NB4 (cell line): ENCODE results near the gene UBE2C.
A peak's percentile ranks its signal among the peaks of the same experiment; 100 is the strongest.
"Not testable (repeated sequence)": the region's sequence is repeated elsewhere in the genome, so short reads cannot be mapped to it uniquely, and the experiment has no call there.

Experiments used
- DNase-seq: peaks from one replicate; pipeline ENCODE4 v3.0.0; 2010; ENCODE audit warnings: low read depth
- H3K4me3 ChIP-seq: one replicate; pipeline ENCODE4 v1.5.1; 2011; ENCODE audit warnings: mild to moderate bottlenecking, low read depth, low read length, moderate library complexity
- MYC ChIP-seq: IDR thresholded peaks from 2 replicates; pipeline ENCODE4 v1.6.1; 2011; ENCODE audit warnings: low read depth, low read length
- POLR2A ChIP-seq: IDR thresholded peaks from 2 replicates; pipeline ENCODE4 v1.6.1; 2011; ENCODE audit warnings: mild to moderate bottlenecking; ENCODE audit not compliant: insufficient read length; ENCODE audit errors: extremely low read depth
- TF ChIP-seq, protein P1 (sequence below): IDR thresholded peaks from one replicate; pipeline ENCODE4 v1.5.1; 2012; ENCODE audit warnings: low read depth, low read length
- TF ChIP-seq, protein P2 (sequence below): IDR thresholded peaks from 2 replicates; pipeline ENCODE4 v1.6.1; 2011; ENCODE audit warnings: low read depth, low read length

Gene UBE2C

DNA sequence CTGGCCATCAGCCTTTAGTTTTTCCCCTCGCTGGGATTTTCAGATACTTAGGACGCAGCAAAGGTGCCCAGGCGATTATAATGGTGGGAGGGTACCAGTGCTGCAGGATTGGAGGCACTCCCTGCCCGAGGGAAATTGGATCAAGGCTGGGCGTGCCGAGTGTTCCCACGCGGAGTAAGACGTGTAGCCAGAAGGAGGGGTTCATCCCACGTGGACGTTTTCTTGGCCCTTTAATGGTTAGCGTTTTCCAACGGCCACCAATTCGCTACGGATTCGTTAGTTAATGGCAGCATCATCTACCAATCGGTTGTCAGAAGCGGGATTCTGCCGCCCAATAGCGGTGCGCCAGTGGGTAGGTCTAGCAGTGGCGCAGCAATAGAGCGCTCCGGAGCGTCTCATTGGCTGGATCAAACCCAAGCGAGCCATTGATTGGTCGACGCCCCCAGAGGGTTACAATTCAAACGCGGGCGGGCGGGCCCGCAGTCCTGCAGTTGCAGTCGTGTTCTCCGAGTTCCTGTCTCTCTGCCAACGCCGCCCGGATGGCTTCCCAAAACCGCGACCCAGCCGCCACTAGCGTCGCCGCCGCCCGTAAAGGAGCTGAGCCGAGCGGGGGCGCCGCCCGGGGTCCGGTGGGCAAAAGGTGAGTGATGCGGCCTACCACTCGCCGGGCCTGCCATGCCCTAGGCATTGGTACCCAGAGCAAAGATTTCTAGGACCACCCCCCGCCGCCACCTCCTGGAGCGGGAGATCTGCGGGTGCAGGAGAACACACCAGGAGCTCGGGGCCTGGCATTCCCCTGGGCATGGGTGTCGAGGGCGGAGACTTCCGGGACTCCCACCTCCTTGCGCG lies at the start of gene UBE2C:
Gene UBE2C, plus strand, starts transcription at position 488 of the 849 bp plus-strand sequence. Its CDS starts 52 bp downstream, at position 540.
- TF ChIP-seq, protein P1, sequence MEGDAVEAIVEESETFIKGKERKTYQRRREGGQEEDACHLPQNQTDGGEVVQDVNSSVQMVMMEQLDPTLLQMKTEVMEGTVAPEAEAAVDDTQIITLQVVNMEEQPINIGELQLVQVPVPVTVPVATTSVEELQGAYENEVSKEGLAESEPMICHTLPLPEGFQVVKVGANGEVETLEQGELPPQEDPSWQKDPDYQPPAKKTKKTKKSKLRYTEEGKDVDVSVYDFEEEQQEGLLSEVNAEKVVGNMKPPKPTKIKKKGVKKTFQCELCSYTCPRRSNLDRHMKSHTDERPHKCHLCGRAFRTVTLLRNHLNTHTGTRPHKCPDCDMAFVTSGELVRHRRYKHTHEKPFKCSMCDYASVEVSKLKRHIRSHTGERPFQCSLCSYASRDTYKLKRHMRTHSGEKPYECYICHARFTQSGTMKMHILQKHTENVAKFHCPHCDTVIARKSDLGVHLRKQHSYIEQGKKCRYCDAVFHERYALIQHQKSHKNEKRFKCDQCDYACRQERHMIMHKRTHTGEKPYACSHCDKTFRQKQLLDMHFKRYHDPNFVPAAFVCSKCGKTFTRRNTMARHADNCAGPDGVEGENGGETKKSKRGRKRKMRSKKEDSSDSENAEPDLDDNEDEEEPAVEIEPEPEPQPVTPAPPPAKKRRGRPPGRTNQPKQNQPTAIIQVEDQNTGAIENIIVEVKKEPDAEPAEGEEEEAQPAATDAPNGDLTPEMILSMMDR = no peak
- TF ChIP-seq MYC = peak; percentile 36; the same call in 1 of the 2 replicates
- TF ChIP-seq, protein P2, sequence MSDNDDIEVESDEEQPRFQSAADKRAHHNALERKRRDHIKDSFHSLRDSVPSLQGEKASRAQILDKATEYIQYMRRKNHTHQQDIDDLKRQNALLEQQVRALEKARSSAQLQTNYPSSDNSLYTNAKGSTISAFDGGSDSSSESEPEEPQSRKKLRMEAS = peak; percentile 78
- TF ChIP-seq POLR2A = no peak
- H3K4me3 ChIP-seq = peak within 1 kb of the TSS; percentile 49
- peak; percentile 67 for DNase-seq

DNA sequence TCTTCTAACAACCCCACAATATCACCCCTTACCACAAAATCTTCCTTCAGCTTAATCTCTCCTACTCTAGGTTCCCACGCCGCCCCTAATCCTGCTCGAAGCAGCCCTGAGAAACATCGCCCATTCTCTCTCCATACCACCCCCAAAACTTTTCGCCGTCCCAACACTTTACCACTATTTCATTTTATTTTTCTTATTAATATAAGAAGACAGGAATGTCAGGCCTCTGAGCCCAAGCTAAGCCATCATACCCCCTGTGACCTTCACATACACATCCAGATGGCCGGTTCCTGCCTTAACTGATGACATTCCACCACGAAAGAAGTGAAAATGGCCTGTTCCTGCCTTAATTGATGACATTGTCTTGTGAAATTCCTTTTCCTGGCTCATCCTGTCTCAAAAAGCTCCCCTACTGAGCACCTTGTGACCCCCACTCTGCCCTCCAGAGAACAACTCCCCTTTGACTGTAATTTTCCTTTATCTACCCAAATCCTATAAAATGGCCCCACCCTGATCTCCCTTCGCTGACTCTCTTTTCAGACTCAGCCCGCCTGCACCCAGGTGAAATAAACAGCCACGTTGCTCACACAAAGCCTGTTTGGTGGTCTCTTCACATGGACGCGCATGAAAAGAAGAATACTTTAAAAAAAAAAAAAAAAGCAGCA lies 47.7 kb upstream of the UBE2C start:
- H3K4me3 ChIP-seq, DNase-seq: not testable (repeated sequence)

DNA sequence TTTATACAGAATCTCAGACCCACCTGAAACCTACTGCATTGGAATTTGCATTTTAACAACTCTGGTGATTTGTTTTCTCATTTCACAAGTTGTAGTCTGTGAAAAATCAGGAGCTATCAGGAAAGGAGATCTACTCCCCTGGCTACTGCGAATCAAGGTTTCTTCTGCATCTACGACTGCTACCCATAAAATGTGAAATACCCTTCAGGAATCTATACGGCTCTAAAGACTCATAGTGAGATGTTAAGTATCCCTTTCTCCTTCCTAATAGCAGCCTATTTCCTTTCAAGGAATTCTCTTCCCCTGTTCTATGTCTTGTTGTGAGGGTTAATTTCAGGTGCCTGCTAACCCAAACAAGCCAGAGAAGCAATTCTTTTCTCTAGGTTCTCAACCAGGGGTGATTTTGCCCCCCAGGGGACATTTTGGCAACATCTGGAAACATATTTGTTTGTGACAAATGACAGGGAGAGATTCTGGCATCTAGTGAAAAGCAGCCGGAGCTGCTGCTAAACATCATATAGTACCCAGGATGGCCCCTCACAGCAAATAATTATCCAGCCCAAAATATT lies 47.1 kb upstream of the UBE2C start:
- TF ChIP-seq MYC = no peak
- TF ChIP-seq, protein P2 = no peak
- no peak for TF ChIP-seq POLR2A
- TF ChIP-seq, protein P1 = no peak
- H3K4me3 ChIP-seq = no peak overlapping the region
- no peak for DNase-seq

DNA sequence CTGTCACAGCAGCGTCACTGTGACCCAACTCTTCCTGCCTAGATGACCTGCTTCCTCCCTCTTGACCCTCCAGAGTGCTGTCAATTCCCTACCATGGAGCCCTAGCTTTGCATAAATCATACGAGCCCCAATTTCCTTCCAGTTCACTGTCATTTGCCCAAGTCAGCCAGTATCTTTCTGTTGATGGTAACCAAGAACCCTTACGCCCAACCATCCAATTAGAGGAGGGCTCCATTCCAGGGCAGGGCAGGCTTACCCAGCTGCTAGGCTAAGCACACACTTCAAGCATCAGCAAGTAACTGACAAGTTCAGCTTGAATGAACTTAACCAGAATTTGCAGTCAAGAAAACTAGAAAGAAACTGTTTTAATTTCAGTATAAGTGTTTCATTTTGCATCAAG lies 46.5 kb upstream of the UBE2C start:
- DNase-seq = no peak
- TF ChIP-seq, protein P2 = no peak
- TF ChIP-seq, protein P1 = no peak
- TF ChIP-seq POLR2A = no peak
- TF ChIP-seq MYC = no peak
- no peak overlapping the region for H3K4me3 ChIP-seq

DNA sequence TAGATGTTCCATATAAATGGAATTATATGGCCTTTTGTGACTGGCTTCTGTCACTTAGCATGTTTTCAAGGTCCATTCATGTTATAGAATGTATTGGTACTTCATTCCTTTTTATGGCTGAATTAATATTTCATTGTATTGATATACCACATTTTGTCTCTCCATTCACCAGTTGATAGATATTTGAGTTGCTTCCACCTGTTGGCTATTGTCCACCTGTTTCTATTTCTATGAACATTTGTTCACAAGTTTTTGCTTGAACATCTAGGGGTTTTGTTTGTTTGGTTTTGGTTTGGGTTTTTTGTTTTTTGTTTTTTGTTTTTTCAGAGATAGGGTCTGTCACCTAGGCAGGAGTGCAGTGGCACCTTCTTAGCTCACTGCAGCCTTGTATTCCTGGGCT lies 44.0 kb upstream of the UBE2C start:
- DNase-seq = no peak
- TF ChIP-seq, protein P2 = no peak
- TF ChIP-seq POLR2A = no peak
- TF ChIP-seq, protein P1 = no peak
- TF ChIP-seq MYC = no peak
- no peak overlapping the region for H3K4me3 ChIP-seq

DNA sequence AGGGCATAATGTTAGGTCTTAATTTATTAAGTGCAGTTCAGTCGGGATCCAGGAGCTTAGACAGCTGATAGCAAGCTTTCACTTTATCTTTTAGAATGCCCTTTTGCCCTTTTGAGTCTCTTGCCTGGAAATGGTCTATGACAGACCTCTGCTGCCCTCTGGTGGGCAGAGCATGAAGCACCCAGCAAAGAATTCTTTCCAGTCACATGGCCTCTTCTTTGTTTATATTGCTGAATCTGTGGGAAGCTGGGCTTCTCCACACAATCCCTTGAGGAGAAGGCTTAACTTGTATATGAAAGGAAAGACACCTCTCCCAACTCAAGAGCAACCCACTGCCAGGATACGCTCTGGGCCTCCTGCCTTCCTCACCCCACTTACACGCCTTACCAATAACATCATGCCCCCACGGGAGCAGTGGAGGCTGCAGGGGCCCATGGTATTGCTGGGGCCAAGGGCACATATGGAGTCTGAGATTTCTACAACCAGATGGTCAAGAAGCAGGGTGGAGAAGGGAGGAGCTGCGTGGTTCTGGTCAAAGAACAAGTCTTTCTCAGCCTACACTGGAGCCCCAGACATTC lies 41.2 kb upstream of the UBE2C start:
- TF ChIP-seq, protein P2 = peak; percentile 92
- TF ChIP-seq MYC = peak; percentile 88
- TF ChIP-seq, protein P1 = peak; percentile 96
- no peak for TF ChIP-seq POLR2A
- H3K4me3 ChIP-seq = no peak overlapping the region
- DNase-seq = peak; percentile 85
